Fibroblast of lung (primary cell): ENCODE measurements around the gene AKAP13. TPM values are rescaled to one million over a fixed set of nuclear protein-coding genes. Genes with fewer than 3 reads are reported as not detected.
A peak's percentile ranks its signal among the peaks of the same experiment; 100 is the strongest.

Experiments
- DNase-seq, 2 donors: peaks; one replicate each; pipeline versions ENCODE4 v3.0.0 to v3.0.0-alpha.2; 2010; ENCODE audit warnings: low read depth in 2 of 2
- H2AFZ ChIP-seq: 2 replicates; pipeline ENCODE4 v1.5.1; 2012; ENCODE audit warnings: low read length, control low read depth, inconsistent platforms
- H3K27ac ChIP-seq: 2 replicates; pipeline ENCODE4 v1.5.1; 2011; ENCODE audit warnings: low read length, control low read depth; ENCODE audit not compliant: insufficient read depth
- H3K27me3 ChIP-seq: 2 replicates; pipeline ENCODE4 v1.5.1; 2011; ENCODE audit warnings: mild to moderate bottlenecking, low read length; ENCODE audit not compliant: control insufficient read depth, insufficient read depth
- H3K36me3 ChIP-seq: 2 replicates; pipeline ENCODE4 v1.5.1; 2011; ENCODE audit warnings: low read length; ENCODE audit not compliant: control insufficient read depth, insufficient read depth
- H3K4me1 ChIP-seq: 2 replicates; pipeline ENCODE4 v1.5.1; 2011; ENCODE audit warnings: low read length; ENCODE audit not compliant: control insufficient read depth, insufficient read depth; ENCODE audit errors: extremely low read depth
- H3K4me2 ChIP-seq: 2 replicates; pipeline ENCODE4 v1.5.1; 2011; ENCODE audit warnings: low read length, control low read depth; ENCODE audit not compliant: insufficient read depth; ENCODE audit errors: extremely low read depth
- H3K4me3 ChIP-seq, 4 experiments: fragments of 200-600 bp in 1 of 4; sonication (generic) in 1 of 4; replicated peaks in 1 of 4; 2 replicates each; pipeline ENCODE4 v1.5.1; 2011 to 2016; ENCODE audit warnings: low read length in 4 of 4, low read depth in 3 of 4, mild to moderate bottlenecking in 3 of 4, control low read depth in 2 of 4, inconsistent platforms in 1 of 4, mixed read lengths in 1 of 4; ENCODE audit not compliant: insufficient read depth in 1 of 4; ENCODE audit errors: control extremely low read depth in 1 of 4
- H3K79me2 ChIP-seq: 2 replicates; pipeline ENCODE4 v1.5.1; 2012; ENCODE audit warnings: mild to moderate bottlenecking, low read length, inconsistent platforms; ENCODE audit not compliant: control insufficient read depth, insufficient read depth
- H3K9ac ChIP-seq: 2 replicates; pipeline ENCODE4 v1.5.1; 2011; ENCODE audit warnings: mild to moderate bottlenecking, low read length, control low read depth; ENCODE audit not compliant: insufficient read depth
- H3K9me3 ChIP-seq: 2 replicates; pipeline ENCODE4 v1.5.1; 2012; ENCODE audit warnings: low read depth, low read length; ENCODE audit not compliant: control insufficient read depth, insufficient read depth
- H4K20me1 ChIP-seq: 2 replicates; pipeline ENCODE4 v1.5.1; 2011; ENCODE audit warnings: low read length; ENCODE audit not compliant: control insufficient read depth, insufficient read depth; ENCODE audit errors: extremely low read depth
- CTCF ChIP-seq, 2 donors: IDR thresholded peaks in 1 of 2; conservative IDR thresholded peaks in 1 of 2; 1 replicate in 1 of 2; 2 replicates in 1 of 2; pipeline ENCODE4 v1.5.1; 2011 to 2012; ENCODE audit warnings: low read length in 2 of 2, control low read depth in 1 of 2, inconsistent platforms in 1 of 2, low read depth in 1 of 2, mild to moderate bottlenecking in 1 of 2
- EZH2 ChIP-seq: IDR thresholded peaks from 2 replicates; pipeline ENCODE4 v1.5.1; 2012; ENCODE audit warnings: low read length, control low read depth, mild to moderate bottlenecking; ENCODE audit errors: missing control alignments
- polyA plus RNA-seq, 2 donors: library from polyadenylated mRNA; depleted of rRNA in 1 of 2; stranded (reverse) in 1 of 2; unstranded in 1 of 2; fragments of >200 nt; gene quantifications; 2 replicates each; pipeline ENCODE4 v1.2.1, GENCODE V29; 2011 to 2012; ENCODE audit warnings: missing spikeins in 1 of 2
- total RNA-seq: library from RNA; depleted of rRNA; stranded (reverse); fragments of >200 nt; gene quantifications from 2 replicates; pipeline ENCODE4 v1.2.1, GENCODE V29; 2014

The AKAP13 gene
- total and polyA plus RNA-seq, 2 donors (not counting 1 experiment from before 2014, with no cell fraction given), result 8.3 to 68.4 TPM

GRCh38 chr15:85604194-85604593 lies 223.8 kb downstream of the AKAP13 start:
- TF ChIP-seq EZH2, result no peak
- TF ChIP-seq CTCF (conservative IDR thresholded peaks at IDR 0.05 in 1 of 2, IDR thresholded peaks at IDR 0.05 in 1 of 2; ENCODE audit: low read depth in 1 of 2, low read length in 2 of 2), result no peak
- Histone ChIP-seq H3K4me2 (no peak overlapping the region), H3K27me3 (no peaks in the 10 kb centered on the region), H3K79me2 (no peaks in the 10 kb centered on the region), H3K4me3 (no peak overlapping the region), H3K27ac (no peak overlapping the region), H2AFZ (no peak overlapping the region), H3K36me3 (no peaks in the 10 kb centered on the region), H4K20me1 (no peaks in the 10 kb centered on the region), H3K9me3 (no peaks in the 10 kb centered on the region), H3K9ac (no peak overlapping the region), H3K4me1 (peaks cover 10% of the 10 kb centered on the region)
- no peak for DNase-seq

DNA sequence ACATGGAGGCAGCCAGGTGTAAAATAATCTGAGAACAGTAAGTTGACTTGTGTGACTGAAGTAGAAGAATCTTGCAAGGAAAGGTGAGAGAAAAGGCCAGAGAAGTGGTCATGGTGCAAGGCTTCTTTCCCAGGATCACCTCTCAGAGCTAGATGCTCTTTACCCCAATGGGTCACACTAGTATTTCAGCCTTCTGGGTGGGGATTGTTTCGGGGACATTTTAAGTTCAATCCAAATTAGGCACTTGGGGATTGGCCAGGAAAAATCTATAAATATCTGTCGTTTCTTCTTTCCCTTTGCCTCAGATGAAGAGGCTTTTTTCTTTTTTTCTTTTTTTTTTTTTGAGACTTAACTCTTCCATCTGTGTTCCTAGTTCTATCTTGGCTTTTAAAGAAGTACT lies 226.3 kb downstream of the AKAP13 start:
- H2AFZ ChIP-seq, result no peak overlapping the region
- no peaks in the 10 kb centered on the region for H4K20me1 ChIP-seq
- H3K27me3 ChIP-seq, result no peaks in the 10 kb centered on the region
- no peaks in the 10 kb centered on the region for H3K36me3 ChIP-seq
- peak overlapping the region; percentile 11 for H3K27ac ChIP-seq
- no peak overlapping the region for H3K9ac ChIP-seq
- no peak overlapping the region for H3K4me3 ChIP-seq
- no peak for DNase-seq
- H3K4me1 ChIP-seq, result peaks cover 10% of the 10 kb centered on the region
- no peaks in the 10 kb centered on the region for H3K79me2 ChIP-seq
- H3K9me3 ChIP-seq, result no peaks in the 10 kb centered on the region
- TF ChIP-seq EZH2, result no peak
- no peak for TF ChIP-seq CTCF (conservative IDR thresholded peaks at IDR 0.05 in 1 of 2, IDR thresholded peaks at IDR 0.05 in 1 of 2; ENCODE audit: low read depth in 1 of 2, low read length in 2 of 2)
- no peak overlapping the region for H3K4me2 ChIP-seq

DNA sequence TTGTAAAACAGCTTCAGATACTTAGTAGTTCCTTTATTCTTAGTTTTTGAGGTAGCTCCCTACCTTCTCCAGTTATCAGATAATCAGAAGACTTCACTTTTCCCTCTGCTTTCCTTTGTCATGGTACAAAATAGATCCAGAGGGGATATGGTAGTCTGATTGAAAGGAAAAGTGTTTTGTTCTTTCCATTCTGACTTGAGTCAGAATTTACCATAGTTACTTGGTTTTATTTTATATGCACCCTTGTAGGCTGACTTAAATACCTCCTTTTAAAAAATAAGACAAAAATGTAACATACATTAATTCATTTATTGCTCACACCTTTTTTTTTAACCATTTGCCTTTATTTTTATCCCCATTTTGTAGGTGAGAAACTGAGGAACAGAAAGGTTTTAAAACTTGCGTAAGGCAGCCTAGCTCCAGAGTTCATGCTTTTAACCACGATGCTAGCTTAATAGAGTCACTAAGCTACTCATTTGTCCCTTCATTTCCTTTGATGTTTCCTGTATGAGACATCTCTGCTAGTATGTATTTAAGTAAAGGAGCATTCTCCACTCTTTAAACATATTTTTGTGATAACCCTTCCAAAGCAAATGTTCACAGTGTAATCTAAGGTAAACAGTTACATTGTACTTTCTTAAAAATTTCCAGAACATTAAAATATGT lies 226.9 kb downstream of the AKAP13 start:
- no peak for TF ChIP-seq CTCF (conservative IDR thresholded peaks at IDR 0.05 in 1 of 2, IDR thresholded peaks at IDR 0.05 in 1 of 2; ENCODE audit: low read depth in 1 of 2, low read length in 2 of 2)
- no peak for TF ChIP-seq EZH2
- Histone ChIP-seq H3K4me3 (no peak overlapping the region), H3K9me3 (no peaks in the 10 kb centered on the region), H2AFZ (no peak overlapping the region), H3K27me3 (no peaks in the 10 kb centered on the region), H3K79me2 (no peaks in the 10 kb centered on the region), H3K4me2 (peak overlapping the region; percentile 33), H3K27ac (peak overlapping the region; percentile 37), H4K20me1 (no peaks in the 10 kb centered on the region), H3K4me1 (peaks cover 10% of the 10 kb centered on the region), H3K9ac (no peak overlapping the region), H3K36me3 (no peaks in the 10 kb centered on the region)
- peak in 1 of 2 donors; percentile 64 for DNase-seq
